Mucosa of rectum (tissue), 2 donors: Measurements from ENCODE around the gene MEX3C.

Experiments
- H3K27ac ChIP-seq, 2 donors: one replicate each; pipeline ENCODE4 v1.7.0; 2013; ENCODE audit warnings: inconsistent platforms in 2 of 2, low read depth in 2 of 2, low read length in 2 of 2
- H3K27me3 ChIP-seq, 2 donors: one replicate each; pipeline ENCODE4 v1.7.0; 2013; ENCODE audit warnings: low read length in 2 of 2; ENCODE audit not compliant: control insufficient read depth in 2 of 2, insufficient read depth in 2 of 2
- H3K36me3 ChIP-seq, 2 donors: one replicate each; pipeline ENCODE4 v1.7.0; 2013; ENCODE audit warnings: low read length in 2 of 2; ENCODE audit not compliant: control insufficient read depth in 2 of 2, insufficient read depth in 2 of 2
- H3K4me1 ChIP-seq, 2 donors: one replicate each; pipeline ENCODE4 v1.7.0; 2013; ENCODE audit warnings: low read length in 2 of 2, mild to moderate bottlenecking in 1 of 2; ENCODE audit not compliant: control insufficient read depth in 2 of 2, insufficient read depth in 2 of 2
- H3K4me3 ChIP-seq, 2 donors: one replicate each; pipeline ENCODE4 v1.7.0; 2013; ENCODE audit warnings: low read length in 2 of 2
- H3K9ac ChIP-seq, 2 donors: one replicate each; pipeline ENCODE4 v1.7.0; 2013; ENCODE audit warnings: low read length in 2 of 2, low read depth in 1 of 2, mild to moderate bottlenecking in 1 of 2
- H3K9me3 ChIP-seq, 2 donors: one replicate each; pipeline ENCODE4 v1.7.0; 2013; ENCODE audit warnings: low read length in 2 of 2; ENCODE audit not compliant: control insufficient read depth in 2 of 2
- donor health status: healthy.
- donor health status: Normal muscosa, but diverticular disease.

Gene MEX3C

GRCh38 chr18:51157215-51157614, 40.3 kb downstream of the MEX3C start:
- no peaks in the 10 kb centered on the region for H3K4me1 ChIP-seq
- H3K27ac ChIP-seq: no peak overlapping the region
- no peaks in the 10 kb centered on the region for H3K9me3 ChIP-seq
- H3K4me3 ChIP-seq: no peak overlapping the region
- H3K9ac ChIP-seq: no peak overlapping the region
- H3K27me3 ChIP-seq: no peaks in the 10 kb centered on the region
- no peaks in the 10 kb centered on the region for H3K36me3 ChIP-seq

GRCh38 chr18:51154431-51155063, 42.9 kb downstream of the MEX3C start:
- H3K27me3 ChIP-seq: no peaks in the 10 kb centered on the region
- H3K36me3 ChIP-seq: no peaks in the 10 kb centered on the region
- H3K27ac ChIP-seq: peak overlapping the region in 1 of 2 donors; percentile 74
- no peaks in the 10 kb centered on the region for H3K9me3 ChIP-seq
- H3K4me3 ChIP-seq: peak overlapping the region in 1 of 2 donors; percentile 15
- no peak overlapping the region for H3K9ac ChIP-seq
- no peaks in the 10 kb centered on the region for H3K4me1 ChIP-seq

GRCh38 chr18:51153659-51154371, 43.7 kb downstream of the MEX3C start:
- Histone ChIP-seq H3K27me3 (no peaks in the 10 kb centered on the region), H3K9me3 (no peaks in the 10 kb centered on the region), H3K27ac (peak overlapping the region; percentile 34 to 74), H3K9ac (peak overlapping the region in 1 of 2 donors; percentile 32), H3K36me3 (no peaks in the 10 kb centered on the region), H3K4me3 (peak overlapping the region in 1 of 2 donors; percentile 15), H3K4me1 (no peaks in the 10 kb centered on the region)

- no peaks in the 10 kb centered on the region for H3K9me3 ChIP-seq
- no peaks in the 10 kb centered on the region for H3K27me3 ChIP-seq
- H3K27ac ChIP-seq: peak overlapping the region; percentile 44 to 65
- no peaks in the 10 kb centered on the region for H3K4me1 ChIP-seq
- H3K36me3 ChIP-seq: no peaks in the 10 kb centered on the region
- H3K4me3 ChIP-seq: peak overlapping the region in 1 of 2 donors; percentile 44
- H3K9ac ChIP-seq: no peak overlapping the region
These were observed 45.6 kb downstream of the MEX3C start for GRCh38 chr18:51151568-51152511.

GRCh38 chr18:51151185-51151567, 46.3 kb downstream of the MEX3C start:
- no peaks in the 10 kb centered on the region for H3K4me1 ChIP-seq
- H3K4me3 ChIP-seq: peak overlapping the region in 1 of 2 donors; percentile 44
- peak overlapping the region in 1 of 2 donors; percentile 65 for H3K27ac ChIP-seq
- no peaks in the 10 kb centered on the region for H3K9me3 ChIP-seq
- no peak overlapping the region for H3K9ac ChIP-seq
- no peaks in the 10 kb centered on the region for H3K27me3 ChIP-seq
- H3K36me3 ChIP-seq: no peaks in the 10 kb centered on the region

GRCh38 chr18:51150113-51150700, 47.3 kb downstream of the MEX3C start:
- H3K36me3 ChIP-seq: no peaks in the 10 kb centered on the region
- no peaks in the 10 kb centered on the region for H3K9me3 ChIP-seq
- H3K4me3 ChIP-seq: no peak overlapping the region
- H3K9ac ChIP-seq: no peak overlapping the region
- no peaks in the 10 kb centered on the region for H3K27me3 ChIP-seq
- H3K27ac ChIP-seq: no peak overlapping the region
- no peaks in the 10 kb centered on the region for H3K4me1 ChIP-seq

GRCh38 chr18:51149670-51150069, 47.8 kb downstream of the MEX3C start:
- H3K36me3 ChIP-seq: no peaks in the 10 kb centered on the region
- H3K4me3 ChIP-seq: no peak overlapping the region
- H3K9ac ChIP-seq: no peak overlapping the region
- no peaks in the 10 kb centered on the region for H3K27me3 ChIP-seq
- no peak overlapping the region for H3K27ac ChIP-seq
- no peaks in the 10 kb centered on the region for H3K4me1 ChIP-seq
- H3K9me3 ChIP-seq: no peaks in the 10 kb centered on the region

- Histone ChIP-seq H3K27ac (no peak overlapping the region), H3K27me3 (no peaks in the 10 kb centered on the region), H3K4me1 (no peaks in the 10 kb centered on the region), H3K9me3 (no peaks in the 10 kb centered on the region), H3K4me3 (no peak overlapping the region), H3K36me3 (no peaks in the 10 kb centered on the region), H3K9ac (no peak overlapping the region)
These were observed 50.6 kb downstream of the MEX3C start for GRCh38 chr18:51146909-51147308.

GRCh38 chr18:51138936-51139335, 58.5 kb downstream of the MEX3C start:
- H3K27me3 ChIP-seq: no peaks in the 10 kb centered on the region
- H3K9me3 ChIP-seq: no peaks in the 10 kb centered on the region
- no peaks in the 10 kb centered on the region for H3K36me3 ChIP-seq
- H3K4me3 ChIP-seq: no peak overlapping the region
- no peak overlapping the region for H3K27ac ChIP-seq
- H3K4me1 ChIP-seq: no peaks in the 10 kb centered on the region
- H3K9ac ChIP-seq: no peak overlapping the region
